HL-60/S4 treated with phorbol 12-myristate 13-acetate at 8.2 ng/mL for 4 days and 3 days (cell line): ENCODE measurements around the gene PLA2G15.

Experiments
- in situ Hi-C: fragments of 300-500 bp; cut with MboI; formaldehyde crosslinking; loops from 2 replicates; pipeline ENCODE4 v1.15.0; 2022; ENCODE audit warnings: low sequenced_read_pairs

PLA2G15 gene

GRCh38 chr16:68232335-68232734 lies 12.8 kb upstream of the PLA2G15 start:
- in situ Hi-C loops: no loop called here

- in situ Hi-C loops: no loop called here
Measured at GRCh38 chr16:68233085-68233834, 11.9 kb upstream of the PLA2G15 start.

GRCh38 chr16:68233835-68234187 lies 11.4 kb upstream of the PLA2G15 start:
- in situ Hi-C loops: no loop called here

DNA sequence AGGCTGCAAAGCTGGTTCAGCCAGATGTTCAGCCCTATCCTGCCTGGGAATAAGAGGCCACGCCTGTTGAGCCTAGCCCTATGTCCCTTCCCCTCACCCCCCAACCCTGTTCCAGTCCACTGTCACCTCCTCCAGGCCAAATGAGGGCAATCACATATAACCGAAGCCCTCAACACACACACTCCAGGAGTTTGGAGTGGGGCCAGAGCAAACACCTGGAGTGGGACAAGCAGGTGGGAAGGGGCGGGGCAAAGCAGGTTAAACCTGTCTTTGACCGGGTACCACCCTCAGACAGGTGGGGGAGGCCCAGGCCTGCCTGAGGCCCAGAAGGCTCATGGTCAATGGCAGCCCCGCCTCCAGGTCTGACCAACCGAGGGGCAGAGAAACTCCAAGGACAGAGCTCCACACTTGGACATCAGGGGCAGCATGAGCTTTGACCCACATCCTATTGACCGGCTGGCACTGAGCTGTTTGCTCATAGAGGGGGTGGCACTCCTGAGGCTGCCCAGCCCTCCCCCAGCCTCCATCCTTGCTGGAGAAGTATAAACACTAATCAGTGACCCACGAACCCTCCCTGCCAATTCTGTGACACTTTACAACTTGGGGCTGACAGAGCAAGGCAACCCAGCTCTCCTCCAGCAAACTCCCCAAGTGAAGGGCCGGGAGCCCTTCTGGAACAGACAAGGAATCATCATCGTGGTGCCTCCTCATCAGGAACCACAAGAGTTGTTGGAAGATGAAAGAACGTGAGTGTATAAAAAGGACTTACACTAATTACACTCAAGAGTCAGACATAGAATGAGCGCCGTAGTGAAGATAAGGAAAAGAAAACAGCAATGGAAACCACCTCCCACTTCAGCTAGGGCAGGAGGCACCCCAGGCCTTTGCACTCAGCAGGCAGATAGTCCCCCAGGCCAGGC lies 10.7 kb upstream of the PLA2G15 start:
- in situ Hi-C loops: no loop called here

DNA sequence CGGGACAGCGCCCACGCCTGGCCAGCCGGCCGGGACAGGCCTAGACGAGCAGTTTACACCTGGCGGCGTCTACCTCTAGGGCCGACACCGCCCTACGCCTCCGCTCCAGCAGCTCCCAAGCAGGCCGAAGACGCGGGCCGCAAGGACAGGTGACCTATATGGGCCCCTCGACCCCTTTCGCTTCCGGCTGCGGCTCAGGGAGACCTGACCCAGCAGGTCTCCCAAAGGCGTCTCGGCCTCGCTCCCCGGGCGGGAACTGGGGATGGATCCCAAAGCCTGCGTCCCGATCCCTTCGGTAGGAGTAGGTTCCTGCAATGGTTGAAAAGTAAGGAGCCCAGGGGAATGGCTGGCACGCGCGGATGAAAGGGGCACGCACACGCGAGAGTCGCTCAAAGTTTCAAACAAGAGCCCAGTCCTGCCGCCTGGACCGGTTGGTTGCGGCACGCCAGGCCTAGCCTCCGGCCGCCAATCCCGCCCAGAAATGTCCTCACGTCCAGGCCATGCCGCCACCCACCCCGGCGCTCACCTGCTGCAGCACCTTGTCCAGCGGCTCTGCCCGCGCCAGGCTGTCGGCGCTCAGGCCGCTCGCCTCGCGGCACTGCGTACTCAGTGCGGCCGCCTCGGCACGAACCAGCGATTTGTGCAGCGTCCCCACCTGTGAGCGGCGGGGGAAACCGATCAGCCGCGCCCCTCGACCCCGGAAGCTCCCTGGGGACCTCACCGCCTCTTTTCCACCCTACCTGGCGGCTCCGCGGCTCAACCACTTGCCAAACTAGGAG lies 9.9 kb upstream of the PLA2G15 start:
- in situ Hi-C loops: no loop called here

DNA sequence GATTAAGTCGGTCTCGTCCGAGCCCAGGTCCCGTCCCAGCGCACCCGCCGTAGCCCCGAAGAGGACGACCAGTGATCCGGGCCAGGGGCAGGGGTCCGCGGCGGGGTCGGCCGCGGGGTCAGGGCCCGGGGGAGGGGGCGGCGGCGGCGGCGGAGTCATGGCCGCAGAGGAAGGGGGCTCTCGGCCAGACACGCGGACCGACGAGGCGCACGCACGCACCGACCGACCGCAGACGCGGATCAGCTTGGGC lies 9.4 kb upstream of the PLA2G15 start, which contains the start of gene ESRP2:
TSS of gene ESRP2 (minus strand) at position 241 of the 250 bp plus-strand sequence. CDS start at position 159, 82 bp downstream.
- in situ Hi-C loops: no loop called here

GRCh38 chr16:68236137-68236825 lies 8.9 kb upstream of the PLA2G15 start:
- in situ Hi-C loops: no loop called here

GRCh38 chr16:68236826-68237242 lies 8.3 kb upstream of the PLA2G15 start:
- in situ Hi-C loops: no loop called here

- in situ Hi-C loops: no loop called here
Measured at GRCh38 chr16:68237243-68238028, 7.7 kb upstream of the PLA2G15 start.

DNA sequence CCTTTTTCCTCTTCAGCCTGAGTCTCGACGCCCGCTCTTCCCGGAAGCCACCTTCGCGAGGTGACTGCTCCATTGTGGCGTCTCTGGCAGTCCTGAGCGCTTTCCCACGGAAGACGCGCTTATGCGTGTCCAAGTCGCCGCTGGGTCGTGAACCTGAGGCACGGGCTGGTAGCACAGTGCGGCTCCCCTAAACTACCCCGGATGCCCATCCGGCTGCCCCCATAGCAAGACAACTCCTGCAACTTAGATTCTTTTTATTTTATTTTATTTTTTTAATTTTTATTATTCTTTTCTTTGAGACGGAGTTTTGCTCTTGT lies 7.2 kb upstream of the PLA2G15 start:
- in situ Hi-C loops: no loop called here

DNA sequence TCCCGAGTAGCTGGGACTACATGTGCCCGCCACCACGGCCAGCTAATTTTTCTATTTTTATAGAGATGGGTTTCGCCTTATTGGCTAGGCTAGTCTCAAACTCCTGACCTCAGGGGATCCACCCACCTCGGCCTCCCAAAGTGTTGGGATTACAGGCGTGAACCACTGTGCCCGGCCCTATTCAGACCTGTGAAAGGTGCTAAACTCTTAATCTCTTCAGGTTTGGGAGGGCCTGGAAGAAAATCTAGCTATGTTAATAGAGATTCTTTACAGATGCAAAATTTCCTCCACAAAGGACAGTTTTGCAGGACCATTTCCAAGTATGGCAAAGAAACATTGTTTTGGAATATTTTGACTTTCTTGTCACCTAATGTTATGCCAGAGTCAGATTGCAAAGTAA lies 3.1 kb upstream of the PLA2G15 start:
- in situ Hi-C loops: loop anchor here (10.0 kb wide), 1 partner anchor 83 kb away; no protein-coding TSS in a partner anchor

DNA sequence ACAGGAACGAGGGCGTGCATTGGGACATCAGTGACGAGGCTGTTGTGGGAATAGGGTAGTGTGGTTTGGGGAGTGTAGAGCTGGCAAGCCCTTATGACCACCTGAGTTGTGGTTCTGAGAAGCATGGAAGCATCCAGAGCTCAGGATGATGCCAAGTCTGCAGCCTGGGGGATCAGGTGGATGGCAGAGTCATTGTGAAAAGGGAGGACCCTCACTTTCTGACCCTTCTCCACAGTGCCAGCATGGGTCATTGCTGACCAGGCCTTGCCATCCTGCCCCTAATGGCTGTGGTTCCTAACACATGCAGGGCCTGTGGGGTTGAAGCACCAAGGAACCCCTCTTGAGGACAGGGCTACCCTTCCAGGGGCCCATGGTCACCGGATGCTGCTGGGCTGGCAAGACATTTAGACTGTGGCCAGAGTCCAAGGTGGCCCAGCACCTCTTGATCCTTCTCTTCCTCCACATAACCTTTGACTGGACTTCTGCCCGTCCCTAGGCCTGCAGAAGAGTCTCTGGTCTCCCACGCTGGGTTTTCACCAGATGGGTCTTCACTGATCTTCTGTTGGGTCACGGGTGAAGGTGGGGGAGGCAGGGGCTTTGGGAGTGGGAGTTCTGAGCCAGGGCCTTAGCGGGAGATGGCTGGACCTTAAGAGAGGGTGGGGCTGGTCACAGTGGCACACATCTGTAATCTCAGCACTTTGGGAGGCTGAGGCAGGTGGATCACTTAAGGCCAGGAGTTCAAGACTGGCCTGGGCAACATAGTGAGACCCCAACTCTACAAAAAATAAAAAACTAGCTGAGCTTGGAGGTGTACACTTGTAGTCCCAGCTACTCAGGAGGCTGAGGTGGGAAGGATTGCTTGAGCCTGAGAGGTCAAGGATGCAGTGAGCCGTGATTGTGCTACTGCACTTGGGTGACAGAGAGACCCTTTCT lies 2.0 kb upstream of the PLA2G15 start:
- in situ Hi-C loops: loop anchor here (10.0 kb wide), 1 partner anchor 82 kb away; no protein-coding TSS in a partner anchor

- in situ Hi-C loops: loop anchor here (10.0 kb wide), 1 partner anchor 80 kb away; no protein-coding TSS in a partner anchor
Measured at GRCh38 chr16:68244481-68244902, 681 bp upstream of the PLA2G15 start.

DNA sequence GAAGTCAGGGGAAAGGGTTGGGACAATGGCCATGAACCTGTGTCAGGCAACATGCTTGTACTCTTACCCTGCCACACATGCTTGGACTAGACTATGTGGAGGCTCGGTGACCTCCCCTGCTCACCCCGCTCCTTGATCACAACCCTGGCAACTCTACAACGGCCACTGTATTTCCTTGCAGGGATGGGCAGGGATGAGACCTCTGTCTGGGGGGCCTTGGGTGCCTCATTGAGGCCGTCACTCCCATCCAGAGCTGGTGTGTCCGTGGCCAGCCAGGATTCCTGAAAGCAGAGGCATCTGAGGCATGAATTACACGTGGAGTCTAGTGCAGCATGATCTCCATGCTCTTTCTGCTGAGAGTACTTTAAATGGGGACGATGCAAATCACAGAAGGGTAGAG lies 948 bp downstream of the PLA2G15 start:
- in situ Hi-C loops: loop anchor here (10.0 kb wide), 1 partner anchor 79 kb away; no protein-coding TSS in a partner anchor

DNA sequence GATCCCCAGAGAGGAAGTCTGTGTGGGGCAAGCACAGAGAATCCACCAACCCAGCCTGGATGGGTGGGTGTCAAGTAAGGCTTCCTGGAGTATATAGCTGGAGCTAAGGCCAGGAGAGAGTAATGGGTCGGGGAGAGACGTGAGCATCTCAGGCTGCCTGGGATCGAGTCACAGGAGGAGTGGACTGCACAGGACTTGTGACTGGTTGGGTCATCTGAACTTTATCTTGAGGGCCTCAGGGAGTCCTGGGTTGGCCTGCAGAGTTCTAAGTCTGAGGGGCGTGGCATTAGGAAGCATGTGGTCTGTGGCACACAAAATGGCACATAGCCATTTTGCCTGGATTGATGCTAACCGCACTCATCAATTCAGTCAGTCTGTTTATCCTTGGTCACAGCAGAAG lies 1.5 kb downstream of the PLA2G15 start:
- in situ Hi-C loops: loop anchor here (10.0 kb wide), 1 partner anchor 78 kb away; no protein-coding TSS in a partner anchor

DNA sequence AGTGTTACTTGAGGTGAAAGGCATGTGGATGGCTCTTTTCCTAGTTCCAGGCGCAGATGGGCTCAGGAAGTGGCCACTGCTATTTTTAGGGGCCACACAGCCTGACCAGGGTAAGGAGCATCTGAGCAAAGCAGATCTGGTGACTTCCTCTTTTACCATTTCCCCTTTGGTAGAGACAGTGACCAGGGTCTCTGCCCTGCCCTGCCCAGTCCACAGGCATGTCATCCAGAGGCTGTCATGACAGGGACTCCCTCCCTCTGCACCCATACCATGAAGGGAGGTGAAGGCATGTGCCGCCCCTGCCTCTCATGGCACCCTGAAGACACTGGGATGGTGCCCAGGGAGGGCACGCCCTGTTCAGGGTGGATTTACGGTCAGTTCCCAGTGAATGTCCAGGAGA lies 2.2 kb downstream of the PLA2G15 start:
- in situ Hi-C loops: loop anchor here (10.0 kb wide), 1 partner anchor 77 kb away; no protein-coding TSS in a partner anchor

DNA sequence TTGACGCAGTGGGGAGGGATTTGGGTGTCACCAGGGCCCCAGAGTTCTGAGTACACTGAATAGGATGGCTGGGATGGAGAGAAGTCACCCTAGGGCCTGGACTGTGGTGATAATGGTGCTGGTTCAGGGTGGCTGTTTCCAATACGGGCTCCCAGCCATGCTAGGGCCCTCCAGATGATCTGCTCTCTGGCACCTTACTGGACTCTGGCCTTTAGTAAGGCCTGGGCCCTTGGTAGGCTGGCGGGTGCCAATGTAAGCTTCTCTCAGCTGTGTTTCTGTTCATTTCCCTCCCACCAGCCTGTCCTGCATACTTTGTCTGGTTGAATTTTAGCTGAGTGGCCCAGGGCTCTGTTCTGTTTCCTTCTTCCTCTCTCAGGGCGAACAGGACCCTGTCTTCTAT lies 2.8 kb downstream of the PLA2G15 start:
- in situ Hi-C loops: loop anchor here (10.0 kb wide), 1 partner anchor 77 kb away; no protein-coding TSS in a partner anchor

DNA sequence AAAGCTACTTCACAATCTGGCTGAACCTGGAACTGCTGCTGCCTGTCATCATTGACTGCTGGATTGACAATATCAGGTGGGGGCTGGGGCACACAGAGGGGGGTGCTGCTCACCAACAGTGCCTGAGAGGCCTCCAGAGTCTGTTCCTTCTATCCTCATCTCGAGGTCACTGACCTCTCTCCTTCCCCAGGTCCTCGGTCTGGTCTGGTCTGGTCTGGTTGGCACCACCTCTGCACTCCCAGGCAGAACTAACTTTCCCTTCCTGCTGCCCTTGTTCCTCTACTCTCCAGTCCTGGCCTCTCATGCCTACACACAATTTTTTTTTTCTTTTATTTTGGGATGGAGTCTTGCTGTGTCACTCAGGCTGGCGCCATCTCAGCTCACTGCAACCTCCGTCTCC lies 4.2 kb downstream of the PLA2G15 start:
- in situ Hi-C loops: loop anchor here (10.0 kb wide), 1 partner anchor 75 kb away; no protein-coding TSS in a partner anchor

DNA sequence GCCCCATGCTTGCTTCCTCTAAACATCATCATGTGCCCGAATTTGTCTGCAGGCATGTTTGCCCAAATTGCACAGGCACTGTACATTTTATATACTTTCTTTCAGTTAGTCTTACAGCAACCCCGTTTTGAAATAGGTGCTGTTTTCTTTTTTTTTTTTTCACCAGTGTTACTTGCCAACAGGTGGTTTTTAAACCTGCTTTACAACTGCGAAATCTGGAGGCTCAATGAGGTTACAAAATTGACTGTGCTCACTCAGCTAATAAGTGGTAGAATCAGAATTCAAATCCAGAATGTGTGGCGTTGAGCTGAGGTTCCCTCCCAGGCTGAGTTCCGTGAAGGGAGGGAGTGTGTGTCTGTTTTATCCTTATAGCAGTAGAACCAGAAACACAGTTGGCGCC lies 5.8 kb downstream of the PLA2G15 start:
- in situ Hi-C loops: no loop called here
